MCF 10A (cell line): ENCODE data around the gene HS3ST5. TPM values are rescaled to one million over a fixed set of nuclear protein-coding genes. Genes with fewer than 3 reads are reported as not detected.

Source experiments
- BruUV-seq: library from RNA; stranded (reverse); fragments of 400-500 nt; replicated peaks from 2 replicates; lab custom pipeline; 2021; lab: Mats Ljungman, UMichigan
- CTCF ChIA-PET: fragments of 300-600 bp; sonication (Branson Sonifier 250); formaldehyde crosslinking; extraction: SDS; loops from one replicate; lab custom pipeline; 2021; ENCODE audit warnings: antibody characterized with exemption, inconsistent platforms; lab: Yijun Ruan, JAX
- POLR2A ChIA-PET: fragments of 300-600, 350-650 bp; sonication (Branson Sonifier 250); formaldehyde crosslinking; extraction: SDS; loops from one replicate; lab custom pipeline; 2020; ENCODE audit warnings: antibody characterized with exemption, inconsistent platforms; lab: Yijun Ruan, JAX
- DNase-seq: peaks from one replicate; pipeline ENCODE4 v3.0.0-alpha.2; 2018; ENCODE audit not compliant: unreplicated experiment
- H3K27ac Mint-ChIP-seq: one replicate; pipeline ENCODE4 v1.8.0; 2022; ENCODE audit warnings: mild to moderate bottlenecking, low read depth, mixed read lengths; ENCODE audit not compliant: unreplicated experiment
- H3K27me3 Mint-ChIP-seq: one replicate; pipeline ENCODE4 v1.8.0; 2022; ENCODE audit warnings: mixed read lengths; ENCODE audit not compliant: insufficient read depth, unreplicated experiment
- H3K36me3 Mint-ChIP-seq: one replicate; pipeline ENCODE4 v1.8.0; 2022; ENCODE audit warnings: mild to moderate bottlenecking, moderate library complexity, mixed read lengths; ENCODE audit not compliant: insufficient read depth, unreplicated experiment
- H3K4me1 Mint-ChIP-seq: one replicate; pipeline ENCODE4 v1.8.0; 2022; ENCODE audit warnings: mixed read lengths; ENCODE audit not compliant: insufficient read depth, unreplicated experiment
- H3K4me3 Mint-ChIP-seq: one replicate; pipeline ENCODE4 v1.8.0; 2022; ENCODE audit warnings: mild to moderate bottlenecking, moderate library complexity, mixed read lengths; ENCODE audit not compliant: unreplicated experiment
- H3K9me3 Mint-ChIP-seq: one replicate; pipeline ENCODE4 v1.8.0; 2022; ENCODE audit warnings: mixed read lengths; ENCODE audit not compliant: unreplicated experiment
- CTCF ChIP-seq: fragments of 200-600 bp; IDR thresholded peaks from one replicate; pipeline ENCODE4 v1.8.0; 2022; ENCODE audit warnings: antibody characterized with exemption, mild to moderate bottlenecking; ENCODE audit not compliant: unreplicated experiment
- intact Hi-C: fragments of 100-400 bp; cut with micrococcal nuclease; formaldehyde crosslinking; loops from 2 replicates; pipeline ENCODE4 v1.14.1; 2022
- total RNA-seq: library from RNA; stranded (reverse); gene quantifications from 2 replicates; pipeline ENCODE4 v1.2.3, GENCODE V29; 2022

Gene HS3ST5
- total RNA-seq, 1 experiment from 2014 or later, result not detected

DNA sequence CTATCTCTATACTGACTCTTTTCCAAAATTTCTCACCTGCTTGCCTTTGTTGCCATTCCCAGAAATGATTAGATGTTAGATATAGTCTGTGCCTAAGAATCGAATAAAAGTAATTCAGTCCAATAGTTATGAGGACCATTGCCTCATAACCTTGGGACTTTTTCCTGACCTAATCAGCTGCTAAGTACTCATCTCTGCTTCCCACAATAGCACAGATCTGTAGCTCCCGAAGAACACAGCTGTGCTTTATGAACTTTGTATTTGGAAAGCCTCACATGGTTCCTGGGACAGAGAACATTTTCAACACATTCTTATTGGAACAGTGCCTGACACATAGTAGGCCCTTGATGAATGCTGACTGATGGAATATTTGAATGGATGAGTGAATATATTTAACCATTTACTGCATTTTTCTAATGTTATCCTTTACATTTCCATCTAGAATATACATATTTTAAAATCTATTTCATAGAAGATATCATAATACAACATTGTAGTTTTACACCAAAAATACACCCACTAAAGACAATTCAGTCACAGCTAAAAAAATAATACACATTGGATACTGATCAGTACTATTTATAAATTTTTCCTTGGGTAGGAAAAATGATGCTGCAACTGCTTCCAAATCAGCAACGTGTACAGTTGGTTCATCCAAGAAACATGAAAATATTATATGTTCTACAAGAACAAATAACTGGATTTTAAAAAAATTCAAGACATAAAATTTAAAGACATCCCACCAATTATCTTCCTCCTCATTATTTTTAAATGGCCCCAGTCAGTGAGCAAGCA is 53.9 kb downstream of the HS3ST5 start:
- no peaks in the 10 kb centered on the region for H3K4me1 Mint-ChIP-seq
- TF ChIP-seq CTCF, result no peak
- BruUV-seq, result no TSS peak
- no peak overlapping the region for H3K27ac Mint-ChIP-seq
- ChIA-PET POLR2A (no interaction called here), CTCF (interaction anchor here (1.6 kb wide), 1 partner anchor 16 kb away, joined by 4 read pairs; no protein-coding TSS in a partner anchor)
- no peaks in the 10 kb centered on the region for H3K9me3 Mint-ChIP-seq
- intact Hi-C loops, result no loop called here
- DNase-seq, result no peak
- peaks cover 58% of the 10 kb centered on the region for H3K27me3 Mint-ChIP-seq
- no peaks in the 10 kb centered on the region for H3K36me3 Mint-ChIP-seq
- H3K4me3 Mint-ChIP-seq, result no peak overlapping the region

DNA sequence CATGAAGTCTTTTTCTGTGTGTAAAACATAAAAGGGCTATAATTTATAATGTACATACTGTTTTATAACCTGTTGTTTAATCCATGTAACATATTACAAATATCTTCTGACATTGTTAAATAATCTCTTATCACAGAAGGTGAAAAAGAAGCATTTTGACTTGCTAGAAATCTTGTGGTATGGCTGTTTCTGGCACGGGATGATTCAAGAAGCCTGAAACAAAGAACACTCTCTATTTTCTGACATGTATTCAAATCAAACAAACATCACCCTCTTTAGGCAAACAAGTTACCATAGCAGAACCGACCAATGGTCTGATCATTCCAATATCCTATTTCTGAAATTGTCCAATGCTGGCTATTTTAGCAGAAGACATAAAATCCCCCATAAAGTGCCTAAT is 55.4 kb downstream of the HS3ST5 start:
- DNase-seq, result no peak
- H3K4me1 Mint-ChIP-seq, result no peaks in the 10 kb centered on the region
- H3K36me3 Mint-ChIP-seq, result no peaks in the 10 kb centered on the region
- no peak for TF ChIP-seq CTCF
- BruUV-seq, result no TSS peak
- POLR2A ChIA-PET, result no interaction called here
- H3K27ac Mint-ChIP-seq, result no peak overlapping the region
- H3K9me3 Mint-ChIP-seq, result no peaks in the 10 kb centered on the region
- CTCF ChIA-PET, result interaction anchor here (1.6 kb wide), 1 partner anchor 17 kb away, joined by 4 read pairs; no protein-coding TSS in a partner anchor
- peaks cover 58% of the 10 kb centered on the region for H3K27me3 Mint-ChIP-seq
- H3K4me3 Mint-ChIP-seq, result no peak overlapping the region
- intact Hi-C loops, result no loop called here

GRCh38 chr6:114286211-114286610 is 56.6 kb downstream of the HS3ST5 start:
- H3K4me1 Mint-ChIP-seq, result no peaks in the 10 kb centered on the region
- DNase-seq, result no peak
- H3K27ac Mint-ChIP-seq, result no peak overlapping the region
- no peaks in the 10 kb centered on the region for H3K36me3 Mint-ChIP-seq
- no peak overlapping the region for H3K4me3 Mint-ChIP-seq
- BruUV-seq, result no TSS peak
- intact Hi-C loops, result no loop called here
- ChIA-PET CTCF (no interaction called here), POLR2A (no interaction called here)
- H3K27me3 Mint-ChIP-seq, result peaks cover 62% of the 10 kb centered on the region
- no peak for TF ChIP-seq CTCF
- H3K9me3 Mint-ChIP-seq, result no peaks in the 10 kb centered on the region

GRCh38 chr6:114284281-114284680 is 58.5 kb downstream of the HS3ST5 start:
- Mint-ChIP-seq H3K36me3 (no peaks in the 10 kb centered on the region), H3K9me3 (no peaks in the 10 kb centered on the region), H3K4me3 (no peak overlapping the region), H3K4me1 (no peaks in the 10 kb centered on the region), H3K27me3 (peaks cover 68% of the 10 kb centered on the region), H3K27ac (no peak overlapping the region)
- POLR2A ChIA-PET, result no interaction called here
- no peak for TF ChIP-seq CTCF
- DNase-seq, result peak; percentile 14
- CTCF ChIA-PET, result interaction anchor here (0.6 kb wide), 1 partner anchor 51 kb away, joined by 3 read pairs; no protein-coding TSS in a partner anchor
- BruUV-seq, result no TSS peak
- intact Hi-C loops, result no loop called here
